HG03039 (cell line): Measurements from ENCODE around the gene PCBP1.
A peak's percentile ranks its signal among the peaks of the same experiment; 100 is the strongest.
"Not testable (repeated sequence)": the region's sequence is repeated elsewhere in the genome, so short reads cannot be mapped to it uniquely, and the experiment has no call there.

ENCODE experiments used
- ATAC-seq: cut with Tn5 transposase; IDR thresholded peaks from one replicate; pipeline ENCODE4 v1.9.1; 2021; ENCODE audit warnings: mild to moderate bottlenecking, moderate library complexity; ENCODE audit not compliant: unreplicated experiment

Gene PCBP1

GRCh38 chr2:70086838-70087701, at the start of gene PCBP1:
TSS of gene PCBP1 (plus strand) at chr2:70087477. CDS start at chr2:70087744, 267 bp downstream.
- ATAC-seq = peak; percentile 37

GRCh38 chr2:70039366-70039765, 47.9 kb upstream of the PCBP1 start:
- no peak for ATAC-seq

- ATAC-seq = no peak
Measured at GRCh38 chr2:70041663-70042062, 45.6 kb upstream of the PCBP1 start.

GRCh38 chr2:70042246-70042645, 45.0 kb upstream of the PCBP1 start:
- no peak for ATAC-seq

- no peak for ATAC-seq
Measured at GRCh38 chr2:70043252-70043875, 43.9 kb upstream of the PCBP1 start.

GRCh38 chr2:70044290-70045040, 42.8 kb upstream of the PCBP1 start:
- ATAC-seq = no peak

- no peak for ATAC-seq
Measured at GRCh38 chr2:70045405-70045804, 41.9 kb upstream of the PCBP1 start.

- ATAC-seq = no peak
Measured at GRCh38 chr2:70045932-70046331, 41.3 kb upstream of the PCBP1 start.

- ATAC-seq = no peak
Measured at GRCh38 chr2:70046534-70046933, 40.7 kb upstream of the PCBP1 start.

GRCh38 chr2:70047451-70047850, 39.8 kb upstream of the PCBP1 start:
- no peak for ATAC-seq

- no peak for ATAC-seq
Measured at GRCh38 chr2:70049255-70049654, 38.0 kb upstream of the PCBP1 start.

GRCh38 chr2:70050631-70051425, 36.4 kb upstream of the PCBP1 start:
- ATAC-seq = no peak

- not testable (repeated sequence) for ATAC-seq
Measured at GRCh38 chr2:70055259-70055658, 32.0 kb upstream of the PCBP1 start.

- ATAC-seq = no peak
Measured at GRCh38 chr2:70061317-70061716, 26.0 kb upstream of the PCBP1 start.

GRCh38 chr2:70062270-70062669, 25.0 kb upstream of the PCBP1 start:
- no peak for ATAC-seq

- ATAC-seq = no peak
Measured at GRCh38 chr2:70068119-70068518, 19.2 kb upstream of the PCBP1 start.

- ATAC-seq = peak; percentile 60
Measured at GRCh38 chr2:70069049-70069448, 18.2 kb upstream of the PCBP1 start.

- peak; percentile 69 for ATAC-seq
Measured at GRCh38 chr2:70070542-70071268, 16.6 kb upstream of the PCBP1 start.

- ATAC-seq = no peak
Measured at GRCh38 chr2:70073493-70073892, 13.8 kb upstream of the PCBP1 start.

GRCh38 chr2:70078384-70078783, 8.9 kb upstream of the PCBP1 start:
- ATAC-seq = no peak
